ENCODE results near the gene KDR.

Gene KDR

DNA sequence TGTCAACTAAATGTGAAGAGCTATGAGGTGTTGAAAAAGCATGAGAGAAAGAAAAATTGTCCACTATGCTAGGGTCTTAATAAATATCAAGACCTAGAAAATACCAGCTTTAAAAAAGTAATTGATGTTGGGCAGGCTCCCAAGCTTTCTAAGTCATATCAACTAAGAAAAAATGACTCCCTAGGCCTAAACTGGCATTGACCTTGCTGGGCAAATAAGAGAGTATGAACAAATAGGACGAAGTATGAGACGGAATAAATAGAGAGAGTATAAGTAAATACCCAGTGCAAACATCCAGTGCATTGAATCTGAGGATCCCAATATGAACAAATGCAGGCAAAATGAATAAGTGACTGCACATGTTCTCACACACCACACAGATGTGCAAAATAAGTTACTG is 3.2 kb downstream of the KDR start:
- DNase-seq = no peak

- no peak for DNase-seq
These were observed 4.1 kb downstream of the KDR start for GRCh38 chr4:55121246-55121645.

- DNase-seq = no peak
These were observed 7.0 kb downstream of the KDR start for GRCh38 chr4:55118397-55118796.

- DNase-seq = no peak
These were observed 7.9 kb downstream of the KDR start for GRCh38 chr4:55117511-55117910.

- DNase-seq = no peak
These were observed 8.9 kb downstream of the KDR start for GRCh38 chr4:55116450-55116849.

GRCh38 chr4:55111601-55112000 is 13.8 kb downstream of the KDR start:
- no peak for DNase-seq

- no peak for DNase-seq
These were observed 15.3 kb downstream of the KDR start for GRCh38 chr4:55110131-55110530.

- no peak for DNase-seq
These were observed 18.3 kb downstream of the KDR start for GRCh38 chr4:55107054-55107453.

DNA sequence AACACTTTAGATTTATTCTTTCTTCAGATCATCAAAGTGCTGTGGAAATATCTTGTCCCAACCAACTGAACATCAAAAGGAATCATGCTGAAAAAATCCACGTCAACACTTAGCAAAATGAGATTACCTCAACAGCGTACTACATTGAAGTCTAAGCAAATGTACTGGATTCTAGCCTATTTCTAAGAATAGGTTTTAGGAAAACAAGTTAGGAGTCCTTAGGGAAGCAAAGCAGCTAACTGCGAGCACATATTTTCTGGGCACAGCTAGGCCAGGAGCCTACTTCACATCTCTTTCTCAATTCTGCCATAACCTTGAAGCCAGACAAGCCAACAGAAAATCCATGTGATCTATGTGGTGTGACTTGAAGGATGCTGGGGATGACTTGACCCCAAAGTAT is 22.2 kb downstream of the KDR start:
- DNase-seq = no peak

DNA sequence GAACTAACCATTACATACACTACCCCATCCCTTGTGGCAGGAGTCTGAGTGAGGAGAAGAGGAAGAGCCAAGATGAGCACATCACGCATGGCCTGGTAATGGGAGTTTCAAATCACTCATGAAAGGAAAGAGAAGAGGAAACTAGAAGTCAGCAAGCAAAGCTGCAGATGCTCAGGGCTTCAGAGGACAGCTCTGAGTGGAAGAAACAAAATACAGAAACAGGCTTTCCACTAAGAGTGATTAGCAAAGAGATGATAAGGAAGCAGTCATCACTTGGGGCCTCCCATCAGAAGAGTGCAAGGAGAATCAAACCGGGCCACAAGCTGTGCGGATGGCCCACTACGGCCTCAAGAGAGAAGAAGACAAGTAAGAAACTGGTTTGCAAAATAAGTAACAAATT is 25.6 kb downstream of the KDR start:
- no peak for DNase-seq

DNA sequence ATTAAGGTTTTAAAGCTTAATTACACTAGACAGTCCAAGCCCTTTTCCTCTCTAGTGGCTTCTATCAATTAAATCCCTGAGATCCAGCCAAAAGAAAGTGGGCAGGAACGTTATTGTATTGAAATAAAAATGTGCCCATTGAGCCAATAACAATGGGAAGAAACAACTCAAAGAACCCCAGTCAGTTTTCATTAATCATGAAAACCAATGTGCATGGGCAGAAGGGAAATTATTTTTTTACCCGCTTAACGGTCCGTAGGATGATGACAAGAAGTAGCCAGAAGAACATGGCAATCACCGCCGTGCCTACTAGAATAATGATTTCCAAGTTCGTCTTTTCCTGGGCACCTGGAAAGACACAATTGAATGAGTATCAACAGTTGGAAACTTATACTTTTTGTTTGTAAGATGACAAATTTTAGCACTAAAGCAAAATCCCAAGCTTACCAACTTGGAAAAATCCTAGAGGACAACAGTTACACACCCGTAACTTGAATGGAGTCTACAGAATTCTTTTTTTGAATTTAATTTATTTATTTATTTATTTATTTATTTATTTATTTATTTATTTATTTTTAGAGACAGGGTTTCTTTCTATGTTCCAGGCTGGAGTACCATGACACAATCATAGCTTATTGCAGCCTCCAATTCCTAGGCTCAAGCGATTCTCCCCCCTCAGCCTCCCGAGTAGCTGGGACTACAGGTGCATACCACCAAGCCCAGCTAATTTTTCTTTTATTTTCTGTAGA is 26.8 kb downstream of the KDR start:
- DNase-seq = no peak

DNA sequence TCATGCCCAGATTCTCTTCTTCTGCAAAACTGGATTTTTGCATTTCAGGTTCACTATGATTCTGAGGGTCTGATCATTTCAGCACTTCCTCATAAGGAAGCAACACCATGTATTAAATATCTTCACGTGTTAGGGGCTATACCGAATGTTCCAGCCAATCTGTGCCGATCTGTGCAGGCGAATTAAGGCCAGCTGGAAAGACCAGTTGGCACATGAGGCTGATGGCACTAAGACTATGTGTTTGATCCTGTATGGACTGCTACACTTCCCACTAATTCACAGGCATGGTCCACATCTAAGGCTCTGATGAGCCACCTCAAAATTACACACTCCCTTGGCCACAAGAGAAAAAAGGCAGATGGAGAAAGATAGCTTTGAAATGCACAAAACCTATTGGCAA is 28.8 kb downstream of the KDR start:
- DNase-seq = no peak

DNA sequence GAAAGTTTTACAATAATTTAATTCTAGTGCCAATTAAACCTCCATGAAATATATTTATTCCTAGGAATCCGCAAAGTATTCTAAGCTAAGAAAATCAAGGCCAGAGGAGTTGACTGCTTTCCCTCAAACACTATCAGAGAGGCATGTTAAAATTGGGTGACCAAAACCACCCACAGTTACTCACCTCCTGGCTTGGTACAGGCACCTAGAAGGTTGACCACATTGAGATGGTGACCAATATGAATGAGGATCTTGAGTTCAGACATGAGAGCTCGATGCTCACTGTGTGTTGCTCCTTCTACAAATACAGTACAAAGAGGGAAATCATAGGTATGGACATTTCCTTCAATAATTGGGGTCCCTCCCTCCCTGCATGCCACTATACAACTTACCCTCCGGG is 29.4 kb downstream of the KDR start:
- DNase-seq = no peak

DNA sequence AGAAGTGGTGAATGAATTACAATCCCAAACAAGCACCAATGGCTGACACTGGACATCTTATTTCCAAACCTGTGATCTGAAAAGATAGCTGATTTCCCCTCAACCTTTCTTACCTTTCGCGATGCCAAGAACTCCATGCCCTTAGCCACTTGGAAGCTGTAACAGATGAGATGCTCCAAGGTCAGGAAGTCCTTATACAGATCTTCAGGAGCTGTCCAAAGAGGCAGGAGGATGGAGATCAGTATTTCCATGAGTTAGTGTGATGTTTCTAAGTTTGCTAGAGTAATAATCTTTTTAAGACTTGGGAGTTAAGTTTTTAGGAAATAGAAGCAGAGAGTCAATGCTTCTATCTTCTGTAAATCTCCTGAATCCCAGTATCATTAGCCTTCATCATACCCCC is 32.9 kb downstream of the KDR start:
- DNase-seq = no peak

GRCh38 chr4:55089916-55090315 is 35.5 kb downstream of the KDR start:
- DNase-seq = no peak

- no peak for DNase-seq
These were observed 37.5 kb downstream of the KDR start for GRCh38 chr4:55087913-55088260.

GRCh38 chr4:55087009-55087912 is 38.1 kb downstream of the KDR start:
- no peak for DNase-seq

DNA sequence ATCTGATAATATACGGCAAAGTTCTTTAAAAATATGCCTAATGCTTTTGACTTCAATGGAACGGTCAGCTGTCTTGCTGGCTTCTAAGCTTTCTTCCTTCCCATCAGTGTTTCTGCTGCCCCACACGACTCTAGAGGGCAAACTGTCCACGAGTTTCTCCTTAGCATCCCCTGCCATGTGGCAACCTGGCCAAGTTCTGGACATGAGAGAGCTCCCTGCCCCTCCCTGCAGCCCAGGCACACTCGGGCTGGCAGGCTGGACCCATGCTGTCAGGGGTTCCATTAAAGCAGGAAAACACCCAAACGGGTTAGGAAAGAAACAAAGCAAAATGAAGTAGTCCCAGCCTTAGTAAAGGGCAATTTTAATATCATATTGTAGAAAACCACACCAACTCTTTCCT is 38.8 kb downstream of the KDR start:
- DNase-seq = no peak

- no peak for DNase-seq
These were observed 41.7 kb downstream of the KDR start for GRCh38 chr4:55083735-55084134.

DNA sequence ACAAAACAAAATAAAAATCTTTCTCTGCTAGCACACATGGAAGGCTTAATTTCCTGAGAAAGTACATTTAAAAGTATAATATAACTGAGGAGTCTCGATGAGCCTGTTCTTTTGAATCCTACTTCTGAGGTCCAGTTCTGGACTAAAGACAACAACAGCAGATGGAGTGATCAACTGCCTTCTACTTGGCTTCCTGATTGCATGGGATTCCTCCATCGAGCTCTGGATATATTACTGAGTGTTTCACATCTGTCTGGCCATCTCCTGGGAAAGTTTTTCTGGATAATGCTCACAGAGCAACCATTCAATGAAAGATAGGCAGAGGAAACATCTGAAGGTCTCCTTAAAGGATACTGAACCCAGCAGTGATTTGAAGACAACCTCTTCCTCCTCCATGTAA is 42.6 kb downstream of the KDR start:
- no peak for DNase-seq

DNA sequence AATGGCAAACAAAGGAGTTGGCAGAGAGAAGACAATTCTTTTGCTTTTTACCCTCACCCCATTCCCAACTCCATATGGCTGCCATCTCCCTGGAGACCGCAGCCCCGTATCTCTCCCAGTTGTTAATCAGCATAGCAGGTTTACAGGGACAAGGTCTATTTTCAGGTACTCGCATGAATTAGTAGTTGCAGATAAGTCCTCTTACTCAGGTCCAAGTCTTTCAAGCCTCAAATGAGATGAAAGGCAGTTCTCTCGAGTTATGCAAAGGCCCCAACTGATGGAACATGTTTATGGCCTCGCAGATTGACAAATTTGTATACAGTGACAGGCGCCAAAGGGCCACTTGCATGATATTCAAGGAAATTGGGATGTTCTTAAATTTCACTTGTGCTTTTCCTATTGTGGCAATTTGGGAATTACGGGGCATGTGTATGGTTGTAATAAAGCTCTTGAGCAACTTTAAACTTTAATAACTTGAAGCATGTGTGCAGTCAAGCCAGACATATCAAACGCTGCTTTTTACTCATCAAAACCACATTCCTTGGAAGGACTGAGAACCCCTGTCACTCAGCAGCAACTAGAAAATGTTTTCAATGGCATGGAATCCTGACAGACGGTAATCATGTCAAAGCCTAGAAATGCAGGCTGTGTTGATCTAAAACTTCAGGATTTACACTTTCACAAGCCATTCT is 45.1 kb downstream of the KDR start:
- DNase-seq = no peak

- DNase-seq = no peak
These were observed 45.8 kb downstream of the KDR start for GRCh38 chr4:55079451-55080173.

DNA sequence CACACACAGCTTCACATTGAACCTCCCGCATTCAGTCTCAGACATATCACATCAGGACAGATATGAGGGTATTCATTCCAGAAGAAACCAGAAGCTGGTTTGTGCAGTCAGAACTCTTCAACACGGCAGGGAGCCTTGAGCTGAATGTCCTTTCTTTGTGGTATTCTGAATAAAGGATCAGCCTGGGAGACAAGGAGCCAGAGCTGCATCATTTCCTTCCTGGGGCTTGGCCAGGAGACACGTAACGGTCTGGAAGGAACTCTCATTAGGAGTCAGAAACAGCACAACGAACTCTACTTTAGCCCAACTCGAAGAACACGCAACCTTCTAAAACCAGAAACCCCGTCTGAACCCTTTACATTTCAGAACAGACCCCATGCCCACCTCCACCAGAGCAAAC is 46.4 kb downstream of the KDR start:
- DNase-seq = no peak

Measured in CD4-positive, alpha-beta T cell treated with Interleukin-10 for 1 hour (primary cell).